ENCODE results near the gene TIGIT.

Gene TIGIT

DNA sequence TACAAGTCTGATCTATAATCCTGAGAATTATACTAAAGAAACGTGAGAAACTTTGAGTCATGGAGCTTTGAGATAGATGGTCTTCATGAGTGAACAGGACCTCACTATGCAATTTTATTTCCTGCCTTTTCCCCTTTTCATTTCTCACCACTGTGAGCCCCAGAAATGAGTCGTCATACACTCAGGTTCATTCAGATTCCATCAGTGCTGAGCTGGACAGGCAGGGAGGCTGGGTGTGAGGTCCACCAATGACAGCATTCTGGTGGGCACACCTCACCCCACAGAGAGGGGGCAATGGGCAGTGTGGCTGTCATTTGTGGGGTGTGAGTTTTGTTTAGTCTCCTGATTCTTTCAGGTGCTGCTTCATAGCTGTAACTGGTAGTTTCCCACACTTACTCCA, 16.9 kb downstream of the TIGIT start:
- DNase-seq = no peak

DNA sequence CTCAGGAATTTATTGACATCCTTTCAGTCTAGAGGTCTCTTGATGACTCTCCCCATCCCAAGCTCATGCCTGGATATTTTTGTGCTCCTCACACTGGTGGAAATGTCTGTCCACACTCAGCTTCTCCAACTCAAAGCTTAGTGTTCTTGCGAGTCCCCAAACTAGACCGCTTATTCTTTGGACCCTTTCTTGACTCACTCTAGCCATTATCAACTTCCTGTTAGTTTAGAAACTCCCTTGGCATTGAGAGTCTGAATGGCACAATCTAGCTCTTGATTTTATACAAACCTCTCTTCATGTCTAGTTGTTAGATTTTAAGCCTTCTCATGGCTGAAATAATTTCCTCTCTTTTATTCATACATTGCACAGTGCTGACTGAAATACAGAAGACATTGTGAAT, 19.6 kb downstream of the TIGIT start:
- no peak for DNase-seq

DNA sequence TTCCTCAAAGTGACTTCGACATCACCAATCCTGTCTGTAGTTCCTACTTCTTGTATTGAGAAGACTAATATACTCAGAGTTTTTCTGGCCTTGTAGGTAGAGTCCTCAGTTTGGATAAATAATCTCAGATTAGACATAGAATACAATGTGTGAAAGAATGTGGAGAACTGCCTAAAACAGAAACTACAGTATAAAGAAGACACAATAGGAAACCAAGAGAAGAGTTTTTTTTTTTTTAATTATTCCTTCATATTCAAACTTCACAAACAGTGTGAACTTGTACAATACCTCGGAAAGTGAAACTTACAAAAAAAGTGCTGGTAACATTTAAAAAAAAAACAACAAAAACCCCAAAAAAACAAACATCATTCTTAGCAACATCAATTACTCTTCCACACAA, 20.5 kb downstream of the TIGIT start:
- DNase-seq = no peak

DNA sequence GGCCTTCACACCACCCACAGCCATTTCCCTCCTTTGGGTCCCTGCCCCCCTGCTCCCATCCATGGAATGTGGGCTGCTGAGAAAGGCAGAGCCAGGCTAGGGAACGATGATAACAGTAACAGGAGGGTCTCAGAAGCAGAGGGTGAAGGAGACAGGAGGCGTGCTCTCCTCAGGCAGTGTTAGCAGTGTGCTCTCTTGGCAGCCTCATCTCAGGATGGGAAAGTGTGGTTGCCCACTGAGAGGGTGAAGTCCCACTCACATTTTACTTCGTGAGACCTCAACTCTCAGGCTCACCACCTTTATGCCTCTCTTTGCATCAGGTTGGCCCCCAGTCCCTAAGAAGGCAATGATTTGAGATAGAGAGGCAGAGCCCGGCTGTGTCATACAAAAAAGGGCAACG, 24.5 kb downstream of the TIGIT start:
- no peak for DNase-seq

DNA sequence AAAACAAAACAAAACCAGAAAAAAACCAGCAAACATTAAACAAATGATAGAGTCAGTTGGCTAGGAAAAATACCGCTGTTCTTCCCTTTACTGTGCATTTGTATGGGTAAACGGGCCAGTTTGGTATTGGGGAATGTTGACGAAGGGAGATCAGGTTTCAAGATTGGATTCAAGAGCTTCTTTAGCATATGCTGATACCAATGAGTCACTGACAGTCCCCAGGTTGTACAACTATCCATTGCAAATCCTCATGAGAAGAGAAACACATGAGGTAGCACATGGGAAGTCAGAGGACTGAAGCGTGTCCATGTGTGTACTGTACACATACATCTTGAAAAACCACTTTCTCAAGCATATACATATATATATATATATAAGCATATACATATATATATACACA, 25.6 kb downstream of the TIGIT start:
- no peak for DNase-seq

DNA sequence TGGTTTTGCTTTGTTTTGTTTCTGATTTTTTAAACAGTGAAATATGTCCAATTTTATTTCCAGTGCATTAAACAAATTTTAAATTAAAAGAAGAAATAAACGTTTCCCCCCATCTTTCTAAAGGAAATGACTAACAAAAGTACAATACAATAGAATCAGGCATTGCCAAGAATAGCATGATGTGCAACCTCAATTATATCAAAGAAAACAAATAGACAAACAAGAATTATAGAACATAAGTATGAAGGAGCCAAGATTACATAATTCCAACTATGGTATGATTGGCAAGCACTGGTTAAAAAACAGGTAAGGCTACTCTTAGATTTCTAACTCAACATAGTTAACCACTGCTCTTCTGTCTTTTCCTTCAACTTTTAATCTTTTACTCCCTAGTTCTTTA, 26.4 kb downstream of the TIGIT start:
- DNase-seq = no peak

DNA sequence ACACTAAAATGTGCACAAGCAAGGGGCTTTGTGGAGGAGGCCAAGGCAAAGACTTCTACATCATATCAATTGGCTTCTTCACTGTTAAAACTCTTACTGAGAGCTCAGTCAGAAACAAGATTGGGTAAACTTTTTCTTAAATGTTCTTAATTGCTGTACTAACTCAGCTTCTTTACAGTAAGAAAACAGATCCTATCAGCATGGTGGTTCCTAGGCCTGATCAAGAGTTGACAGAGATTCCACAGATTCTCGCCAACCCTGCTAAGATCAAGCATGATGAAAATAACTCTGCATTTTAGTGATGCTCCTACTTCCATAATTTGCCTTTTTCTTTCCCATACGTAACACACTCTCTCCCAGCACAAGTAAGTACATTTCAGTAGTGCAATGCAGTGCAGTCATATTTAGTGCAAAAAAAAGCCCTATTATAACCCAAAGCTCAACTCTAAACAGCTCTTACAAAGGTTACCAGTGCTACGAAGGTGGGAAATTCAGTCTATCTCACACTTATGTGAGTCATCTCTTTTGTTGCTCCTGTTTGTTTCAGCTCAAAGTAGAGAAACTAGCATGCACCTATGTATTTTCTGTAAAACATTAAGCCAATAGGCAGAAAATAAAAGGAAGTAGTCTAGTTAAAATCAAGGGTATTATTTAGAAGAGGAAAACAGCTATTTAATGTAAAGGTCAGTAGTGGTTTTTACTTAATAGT, 29.9 kb downstream of the TIGIT start:
- DNase-seq = no peak

DNA sequence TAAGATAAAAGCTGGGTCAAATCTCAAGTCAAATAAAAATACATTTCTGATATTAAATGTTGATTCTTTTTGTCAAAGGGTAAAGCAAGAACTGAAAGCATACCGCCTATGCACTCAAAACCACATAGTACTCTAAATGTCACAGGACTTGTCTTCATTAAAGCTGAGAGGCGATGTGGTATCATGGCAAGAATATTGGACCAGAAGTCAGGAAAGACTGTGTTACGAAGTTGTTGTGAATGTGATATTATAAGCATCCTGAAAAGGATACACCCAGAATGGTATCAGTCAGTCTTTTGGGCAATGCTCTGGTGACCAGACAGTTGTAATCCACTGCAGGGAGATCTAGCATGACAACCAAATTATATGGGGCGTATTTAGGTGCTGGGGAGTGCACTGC, 33.8 kb downstream of the TIGIT start:
- DNase-seq = no peak

DNA sequence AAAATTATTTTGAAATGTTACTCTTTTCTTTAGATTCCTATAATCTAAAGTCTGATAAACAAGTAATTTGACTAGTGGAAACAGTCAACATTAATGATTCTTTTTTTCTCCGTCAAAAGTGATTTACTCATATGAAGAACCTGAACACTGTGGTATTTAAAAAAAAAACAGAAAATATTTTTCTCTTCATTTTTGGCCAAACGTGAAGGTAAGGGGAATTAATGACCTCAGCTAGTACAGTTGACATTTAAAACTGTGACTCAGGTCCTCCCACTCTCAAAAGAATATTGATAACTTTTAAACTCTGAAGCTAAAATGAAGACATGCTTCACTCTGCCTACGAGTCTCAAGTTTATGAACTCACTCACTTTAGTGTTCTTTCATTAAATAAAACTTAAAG, 34.5 kb downstream of the TIGIT start:
- DNase-seq = no peak

DNA sequence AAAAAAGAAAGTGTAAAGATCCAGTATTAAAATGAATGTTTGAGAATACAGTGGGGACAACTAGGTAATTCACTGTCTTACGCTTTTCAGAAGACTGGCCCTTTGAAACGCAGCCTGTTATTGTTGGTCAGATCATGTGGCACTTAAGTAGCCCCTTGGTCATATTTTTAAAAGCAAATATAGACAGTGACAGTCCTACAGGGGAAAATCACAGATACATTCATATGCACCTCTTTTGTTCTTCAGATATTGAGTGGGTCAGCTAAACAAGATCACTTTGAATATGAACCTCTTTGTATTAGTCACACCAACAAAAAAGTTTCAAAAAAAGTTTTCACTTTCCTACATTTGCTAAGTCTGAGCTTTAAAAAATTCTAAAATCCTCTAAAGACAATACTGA, 36.0 kb downstream of the TIGIT start:
- DNase-seq = no peak

DNA sequence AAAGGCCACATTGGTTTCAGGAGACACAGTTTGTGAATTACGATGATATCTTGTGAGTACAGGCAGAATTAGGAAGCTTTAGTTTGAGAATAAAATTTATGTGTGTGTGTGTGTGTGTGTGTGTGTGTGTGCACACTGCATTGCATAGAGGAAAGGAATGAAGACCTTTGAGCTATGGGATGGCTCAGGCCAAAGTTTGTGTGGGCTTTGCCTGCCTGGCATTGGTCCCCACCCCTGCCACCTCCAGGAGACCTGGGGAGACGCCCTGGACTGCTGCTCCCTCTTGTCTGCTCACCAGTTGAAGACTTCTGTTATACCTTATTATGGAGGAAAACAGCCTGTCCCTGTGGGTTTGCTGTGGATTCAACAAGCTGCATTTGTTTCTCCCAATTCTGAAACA, 37.2 kb downstream of the TIGIT start:
- DNase-seq = no peak

DNA sequence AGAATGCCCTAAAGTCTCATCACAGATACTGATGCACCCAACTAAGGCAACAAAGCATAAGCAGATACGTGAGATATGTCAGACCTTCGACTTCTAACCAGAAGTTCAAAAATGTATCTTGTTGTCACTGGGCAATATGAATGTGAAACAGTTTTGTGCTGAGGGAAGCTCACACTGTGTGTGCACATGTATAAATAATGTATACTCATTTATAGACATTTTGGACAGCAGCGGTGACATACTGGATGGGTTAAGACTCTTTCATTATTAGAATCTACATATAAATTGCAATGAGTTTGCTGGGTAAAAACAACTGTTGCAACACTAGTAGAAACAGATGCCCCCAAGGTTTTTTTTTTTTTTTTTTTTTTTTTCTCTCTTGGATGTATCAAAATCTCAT, 37.9 kb downstream of the TIGIT start:
- DNase-seq = no peak

DNA sequence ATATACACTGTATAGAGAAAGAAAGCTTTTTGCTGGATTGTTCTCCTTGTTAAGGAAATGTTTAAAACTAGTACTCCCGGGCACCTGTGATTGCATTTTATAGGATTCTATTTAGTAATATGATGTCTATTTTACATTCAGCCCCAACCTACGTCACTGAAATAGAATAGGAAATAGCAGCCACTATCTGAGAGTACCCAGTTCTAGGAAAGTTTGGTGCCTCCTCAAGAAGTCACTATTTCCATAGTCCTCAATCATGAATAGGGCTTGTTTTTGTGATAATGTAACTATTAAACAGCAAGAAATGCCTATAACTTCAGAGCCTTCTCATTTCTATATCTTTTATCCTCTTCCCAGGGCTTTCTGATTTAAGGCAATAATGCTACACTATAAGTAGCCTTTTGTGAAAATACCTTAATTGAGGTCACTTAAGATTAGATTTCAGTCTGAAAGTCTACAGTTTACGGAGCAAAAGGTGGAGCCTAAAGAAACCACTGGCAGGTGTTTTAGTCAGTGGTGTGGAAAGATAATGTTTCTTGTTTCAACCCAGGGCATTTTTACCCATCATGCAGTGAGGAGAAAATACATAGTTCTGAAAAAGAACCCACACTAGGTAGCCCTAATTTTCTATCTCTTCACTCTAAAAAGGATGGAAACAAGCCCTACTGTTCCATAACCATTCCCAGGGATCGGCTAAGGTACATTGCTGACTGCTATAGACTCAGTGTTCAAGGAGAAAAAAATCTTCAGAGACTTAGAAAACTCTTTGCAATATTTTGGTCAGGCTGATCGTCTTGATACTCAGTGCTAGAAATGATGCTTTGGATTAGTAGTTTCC, 38.7 kb downstream of the TIGIT start:
- DNase-seq = no peak

DNA sequence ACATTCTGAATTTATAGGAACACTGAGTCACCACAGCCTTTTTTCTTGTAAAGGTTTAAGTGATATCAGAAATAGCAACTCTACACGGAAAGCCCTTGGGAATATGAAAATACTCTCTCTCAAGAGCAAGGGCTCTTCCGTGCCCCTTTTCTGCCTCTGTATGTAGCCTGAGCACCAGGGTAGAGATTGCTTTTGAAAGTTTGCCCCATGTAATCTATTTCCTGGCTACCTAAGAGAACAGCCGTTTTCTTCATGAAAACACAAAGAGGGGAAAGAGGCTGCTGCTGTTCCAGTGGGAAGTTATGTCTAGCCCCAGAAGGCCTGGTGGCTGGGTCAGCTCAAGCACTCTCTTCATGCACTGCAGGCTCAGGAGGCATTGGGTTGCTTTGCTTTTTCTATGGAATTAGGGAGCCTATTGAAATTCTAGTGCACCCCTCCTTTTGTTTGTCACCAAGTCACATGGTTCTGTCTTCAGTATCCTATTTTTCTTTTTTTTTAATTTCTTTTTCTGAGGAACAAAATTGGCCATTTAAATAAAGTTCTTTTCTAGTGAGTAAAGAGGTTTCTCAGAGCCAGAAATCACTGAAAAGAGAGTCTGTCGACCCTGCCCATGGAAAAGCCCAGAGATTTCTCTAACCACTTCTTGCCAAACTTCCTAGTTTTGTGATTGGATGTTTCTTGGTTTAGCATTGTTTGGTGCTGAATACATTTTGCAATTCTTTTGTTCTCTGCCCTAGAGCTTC, 39.5 kb downstream of the TIGIT start:
- DNase-seq = no peak

DNA sequence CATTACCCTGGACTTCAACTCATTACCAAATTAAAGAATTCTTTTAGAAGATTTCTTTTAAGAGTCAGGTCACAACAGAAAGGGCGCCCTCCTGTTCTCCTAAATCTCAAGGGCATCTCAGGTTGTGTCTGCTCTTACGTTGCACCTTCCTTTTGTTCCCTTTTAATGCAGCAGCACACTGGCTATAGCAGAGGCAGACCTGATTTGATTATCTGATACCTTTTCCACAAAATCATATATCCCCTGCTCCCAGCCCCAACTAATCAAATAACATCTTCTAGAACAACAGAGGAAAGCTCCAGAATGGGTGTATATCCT, 40.1 kb downstream of the TIGIT start:
- no peak for DNase-seq

DNA sequence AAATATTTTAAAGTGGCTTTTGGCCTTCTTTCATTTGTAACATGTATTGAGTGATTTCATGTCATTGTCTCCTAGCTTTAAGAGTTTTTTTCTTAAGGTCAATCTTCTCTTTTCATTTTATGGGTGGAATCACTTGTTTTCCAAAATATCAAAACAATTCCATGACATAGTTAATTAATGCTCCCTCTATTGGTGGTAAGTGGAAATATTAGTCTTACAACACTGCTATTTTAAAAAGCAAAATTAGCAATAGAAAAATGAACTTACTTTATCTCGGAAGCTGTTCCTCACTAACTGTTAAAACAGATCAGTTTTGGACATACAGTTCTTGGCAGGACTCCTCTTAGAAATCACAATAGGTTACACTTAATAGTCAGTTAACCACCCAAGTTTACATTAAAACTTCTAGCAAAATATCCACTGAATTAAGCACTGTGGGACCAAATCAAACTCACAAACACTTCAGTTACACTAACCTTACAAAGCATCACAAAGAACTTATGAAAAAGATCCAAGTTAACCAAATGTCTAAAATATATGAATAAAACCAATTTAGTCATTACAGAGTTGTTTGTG, 42.4 kb downstream of the TIGIT start:
- DNase-seq = no peak

DNA sequence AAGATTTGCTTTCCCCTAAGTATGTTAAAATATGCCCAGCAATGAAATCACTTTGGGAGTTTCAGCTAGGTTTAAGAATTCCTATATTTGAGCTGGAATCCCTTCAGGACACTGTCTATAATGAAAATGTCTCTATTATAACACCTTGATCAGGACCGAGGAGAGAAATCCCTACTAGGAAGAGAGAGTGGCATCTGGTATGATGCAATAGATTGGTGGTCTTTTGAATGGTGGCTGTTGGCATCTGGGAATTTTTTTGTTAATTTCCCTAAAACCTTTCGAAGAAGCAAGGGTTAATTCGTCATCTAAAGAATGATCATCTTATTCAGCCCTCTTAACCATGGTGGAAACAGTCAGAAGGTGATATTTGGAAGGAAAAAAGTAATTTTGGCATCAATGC, 43.0 kb downstream of the TIGIT start:
- no peak for DNase-seq

DNA sequence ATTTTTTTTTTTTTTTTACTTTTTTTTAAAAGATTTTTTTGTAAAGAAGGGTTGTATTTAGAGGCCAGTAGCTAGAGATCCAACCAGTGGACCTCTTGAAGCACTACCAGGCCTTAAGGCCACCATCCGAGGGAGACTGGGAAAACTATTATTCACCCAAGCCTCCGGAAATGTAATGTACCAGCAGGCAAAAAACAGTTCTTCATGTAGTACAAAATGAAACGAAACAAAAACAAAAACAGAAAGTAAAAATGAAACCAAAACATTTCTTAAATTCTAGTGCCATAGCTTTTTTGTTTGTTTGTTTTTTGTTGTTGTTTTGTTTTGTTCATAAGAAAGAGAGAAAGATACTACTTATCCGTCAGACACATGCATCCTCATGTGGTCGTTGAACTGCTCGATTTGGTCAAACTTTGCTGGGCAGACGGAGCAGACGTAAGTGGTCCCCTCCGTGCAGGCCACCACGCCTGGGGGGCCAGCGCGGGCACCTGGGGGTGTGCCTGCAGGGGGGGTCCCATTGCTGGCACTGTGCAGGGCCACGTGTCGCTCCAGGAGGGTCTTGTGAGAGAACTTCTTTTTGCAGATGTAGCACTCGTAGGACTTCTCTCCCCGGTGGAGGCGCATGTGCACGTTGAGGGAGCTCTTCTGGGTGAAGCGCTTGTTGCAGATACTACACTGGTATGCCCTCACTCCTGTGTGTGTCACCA, 45.0 kb downstream of the TIGIT start:
- no peak for DNase-seq

DNA sequence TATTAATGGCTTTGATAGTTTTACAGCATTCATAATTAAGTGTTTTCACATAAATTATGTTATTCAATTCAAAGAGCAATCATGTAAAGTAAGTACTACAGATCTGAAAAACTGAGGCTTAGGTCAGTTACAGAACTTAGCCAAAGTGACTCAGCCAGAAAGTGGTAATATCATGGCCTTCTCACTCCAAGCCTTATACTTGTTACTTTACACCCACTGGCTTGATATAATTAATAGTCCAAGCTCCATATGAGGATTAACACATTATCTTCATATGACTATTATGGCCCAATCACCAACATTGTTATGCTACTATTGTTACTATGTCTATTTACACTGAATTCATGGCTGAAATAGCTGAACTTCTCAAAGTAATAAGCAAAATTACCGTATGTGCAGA, 50.7 kb downstream of the TIGIT start:
- no peak for DNase-seq

DNA sequence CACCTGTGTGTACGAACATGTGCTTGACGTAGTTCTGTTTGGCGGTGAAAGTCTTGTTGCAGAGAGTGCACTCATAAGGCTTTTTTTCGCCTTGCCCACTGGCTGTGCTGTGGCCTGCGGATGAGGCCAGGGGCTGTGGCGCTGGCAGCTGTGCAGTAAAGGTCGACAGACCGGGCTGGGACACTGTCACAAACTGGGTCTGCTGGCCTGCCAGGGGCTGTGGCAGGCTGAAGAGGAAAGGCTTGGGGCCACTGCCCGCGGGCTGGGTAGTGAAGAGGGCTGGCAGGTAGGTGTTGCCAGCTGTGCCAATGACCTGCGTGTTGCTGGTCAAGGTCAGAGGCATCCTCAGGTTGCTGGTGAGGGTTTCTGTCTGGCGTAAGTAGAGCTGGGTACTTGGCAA, 56.4 kb downstream of the TIGIT start:
- DNase-seq = no peak

DNA sequence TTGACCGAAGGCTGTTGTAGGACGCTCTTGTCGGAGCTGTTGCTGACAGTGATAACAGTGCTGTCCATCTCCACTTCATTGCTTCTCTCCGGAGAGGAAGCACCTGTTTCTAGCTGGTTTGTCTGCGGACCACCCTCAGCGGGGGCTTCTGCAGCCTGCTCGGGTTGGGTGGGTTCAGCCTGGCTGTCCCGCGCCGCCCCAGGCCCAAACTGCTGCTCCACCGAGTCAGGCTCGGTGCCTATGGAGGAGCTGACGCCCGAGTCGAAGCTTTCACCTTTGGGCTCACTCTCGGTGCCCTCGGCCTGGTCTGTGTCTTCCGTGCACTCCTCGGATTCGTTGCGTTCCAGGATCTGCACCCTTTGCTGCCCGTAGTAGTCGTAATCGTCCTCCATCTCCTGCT, 56.9 kb downstream of the TIGIT start:
- no peak for DNase-seq

DNA sequence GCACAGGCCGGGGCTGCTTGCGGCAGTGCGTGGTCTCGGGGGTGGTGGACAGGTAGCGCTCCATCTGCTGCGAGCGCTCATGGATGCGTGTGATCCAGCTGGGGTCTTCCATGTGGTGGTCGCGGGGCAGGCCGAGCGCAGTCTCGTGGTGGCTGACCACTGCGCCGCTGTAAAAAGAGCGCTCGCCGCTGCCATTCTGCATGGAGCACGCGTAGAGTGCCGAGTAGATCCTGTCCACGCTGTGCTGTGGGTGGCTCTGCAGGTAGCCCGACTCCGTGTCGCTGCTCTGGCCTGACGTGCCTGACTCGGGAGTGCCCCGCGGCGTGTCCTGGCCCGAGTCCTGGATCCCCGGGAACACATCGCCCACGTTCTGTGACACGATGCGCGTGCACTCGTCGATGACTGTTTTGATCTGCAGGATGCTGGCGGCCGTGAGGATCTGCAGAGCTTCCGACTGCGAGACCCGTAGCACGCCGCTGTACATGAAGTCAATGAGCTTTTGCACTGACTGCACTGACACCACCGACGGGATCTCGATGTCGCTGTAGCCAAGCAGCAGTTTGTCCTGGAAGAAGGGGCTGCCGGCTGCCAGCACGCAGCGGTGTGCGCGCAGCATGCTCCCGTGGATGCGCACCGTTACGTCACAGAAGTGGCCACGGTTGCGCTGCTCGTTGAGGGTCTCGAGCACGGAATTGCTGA, 57.4 kb downstream of the TIGIT start:
- no peak for DNase-seq

Data from right kidney (tissue), 1 donor.